GM23248 (cell line): ENCODE results near the gene MRPL20.

ENCODE experiments used
- EZH2 ChIP-seq: fragments of 200-600 bp; sonication (generic); IDR thresholded peaks from 2 replicates; pipeline ENCODE4 v1.6.1; 2018; ENCODE audit warnings: antibody characterized with exemption, mild to moderate bottlenecking; ENCODE audit not compliant: insufficient read depth, poor library complexity, severe bottlenecking
- EZH2phosphoT487 ChIP-seq: fragments of 200-600 bp; sonication (generic); IDR thresholded peaks from 2 replicates; pipeline ENCODE4 v1.6.1; 2018; ENCODE audit warnings: antibody characterized with exemption, moderate library complexity, mild to moderate bottlenecking, low read depth; ENCODE audit not compliant: insufficient read depth

GRCh38 chr1:1398677-1399186 is 8.4 kb downstream of the MRPL20 start:
- TF ChIP-seq EZH2phosphoT487 (no peak), EZH2 (no peak)
